NCI-H1048 (cell line): ENCODE results near the gene ZBTB39.
"Not testable (repeated sequence)": the region's sequence is repeated elsewhere in the genome, so short reads cannot be mapped to it uniquely, and the experiment has no call there.

Experiments
- DNase-seq: peaks from one replicate; lab custom pipeline; 2025; lab: John Stamatoyannopoulos, UW

Gene ZBTB39

GRCh38 chr12:57005980-57006808 is at the start of gene ZBTB39:
TSS of gene ZBTB39 (minus strand) at chr12:57006546. CDS start at chr12:57004917, 1,629 bp downstream.
- peak; percentile 36 for DNase-seq

GRCh38 chr12:57055824-57056223 is 49.5 kb upstream of the ZBTB39 start:
- no peak for DNase-seq

GRCh38 chr12:57053901-57054300 is 47.6 kb upstream of the ZBTB39 start:
- not testable (repeated sequence) for DNase-seq

- DNase-seq: not testable (repeated sequence)
Observed at GRCh38 chr12:57053146-57053545, 46.8 kb upstream of the ZBTB39 start.

GRCh38 chr12:57051011-57051410 is 44.7 kb upstream of the ZBTB39 start:
- no peak for DNase-seq

GRCh38 chr12:57049890-57050289 is 43.5 kb upstream of the ZBTB39 start, which contains the start of gene MYO1A:
TSS of gene MYO1A (minus strand) at chr12:57050129. CDS start at chr12:57048323, 1,806 bp downstream.
- no peak for DNase-seq

GRCh38 chr12:57049119-57049446 is 42.7 kb upstream of the ZBTB39 start:
- DNase-seq: no peak

GRCh38 chr12:57048423-57049118 is 42.2 kb upstream of the ZBTB39 start:
- DNase-seq: no peak

- DNase-seq: no peak
Observed at GRCh38 chr12:57047981-57048380, 41.6 kb upstream of the ZBTB39 start.

- DNase-seq: no peak
Observed at GRCh38 chr12:57046947-57047890, 40.9 kb upstream of the ZBTB39 start.

- DNase-seq: no peak
Observed at GRCh38 chr12:57046086-57046791, 39.9 kb upstream of the ZBTB39 start.

- no peak for DNase-seq
Observed at GRCh38 chr12:57044889-57045288, 38.5 kb upstream of the ZBTB39 start.

GRCh38 chr12:57044468-57044867 is 38.1 kb upstream of the ZBTB39 start:
- no peak for DNase-seq

GRCh38 chr12:57042695-57043094 is 36.3 kb upstream of the ZBTB39 start:
- no peak for DNase-seq

- no peak for DNase-seq
Observed at GRCh38 chr12:57040750-57041149, 34.4 kb upstream of the ZBTB39 start.

GRCh38 chr12:57040211-57040610 is 33.9 kb upstream of the ZBTB39 start:
- no peak for DNase-seq

GRCh38 chr12:57039016-57039798 is 32.9 kb upstream of the ZBTB39 start:
- no peak for DNase-seq

GRCh38 chr12:57037264-57037663 is 30.9 kb upstream of the ZBTB39 start:
- no peak for DNase-seq

- DNase-seq: no peak
Observed at GRCh38 chr12:57033431-57033830, 27.1 kb upstream of the ZBTB39 start.

- DNase-seq: no peak
Observed at GRCh38 chr12:57031789-57032188, 25.4 kb upstream of the ZBTB39 start.
